Stimulated activated CD8-positive, alpha-beta memory T cell treated with anti-CD3 and anti-CD28 coated beads, Interleukin-15, amount 100 ng/mL, for 48 hours (primary cell): ENCODE measurements around the gene ACTA2.

Experiments
- DNase-seq, 2 donors: peaks; one replicate each; pipeline ENCODE4 v3.0.0-alpha.2; 2020; ENCODE audit warnings: low read depth in 2 of 2

ACTA2 gene

DNA sequence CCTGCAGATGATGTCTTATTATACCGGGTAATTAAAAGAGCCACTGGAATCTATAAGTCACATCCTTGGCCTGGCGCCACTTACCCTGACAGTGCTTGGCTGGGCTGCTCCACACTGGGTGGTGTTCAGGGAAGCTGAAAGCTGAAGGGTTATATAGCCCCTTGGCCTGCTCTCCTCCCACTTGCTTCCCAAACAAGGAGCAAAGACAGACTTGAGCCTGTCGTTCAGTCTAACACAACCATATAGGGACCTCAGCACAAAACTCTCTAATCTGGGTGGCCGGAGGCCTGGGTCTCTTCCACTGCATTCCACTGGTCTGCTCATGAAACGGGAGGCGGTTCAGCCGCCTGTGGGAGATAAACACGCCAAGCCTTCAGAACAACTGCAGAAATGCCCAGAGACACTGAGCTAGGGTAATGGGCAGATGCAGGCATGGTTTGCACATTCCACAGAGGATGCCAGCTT, at the start of gene ACTA2:
TSS of gene ACTA2 (minus strand) at position 127 of the 465 bp plus-strand sequence. CDS start 3,843 bp downstream, outside the sequence.
- DNase-seq, result no peak

DNA sequence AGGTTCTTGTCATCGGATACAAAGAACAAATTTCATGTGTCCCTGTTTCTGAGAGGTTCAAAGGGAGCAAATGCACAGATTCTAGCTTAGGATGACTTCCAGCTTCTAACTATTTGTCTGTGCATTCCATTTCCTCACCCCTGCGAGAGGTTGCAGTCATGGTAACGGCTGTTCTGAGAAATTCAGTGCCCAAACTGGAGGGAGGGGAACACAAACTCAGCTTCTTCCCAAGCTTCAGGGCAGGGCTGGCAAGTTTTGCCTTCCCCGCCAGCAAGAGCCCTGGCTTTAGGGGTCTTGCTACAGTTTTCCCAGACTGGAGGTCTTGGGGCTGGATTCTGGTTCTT, 49.1 kb upstream of the ACTA2 start:
- DNase-seq, result no peak

DNA sequence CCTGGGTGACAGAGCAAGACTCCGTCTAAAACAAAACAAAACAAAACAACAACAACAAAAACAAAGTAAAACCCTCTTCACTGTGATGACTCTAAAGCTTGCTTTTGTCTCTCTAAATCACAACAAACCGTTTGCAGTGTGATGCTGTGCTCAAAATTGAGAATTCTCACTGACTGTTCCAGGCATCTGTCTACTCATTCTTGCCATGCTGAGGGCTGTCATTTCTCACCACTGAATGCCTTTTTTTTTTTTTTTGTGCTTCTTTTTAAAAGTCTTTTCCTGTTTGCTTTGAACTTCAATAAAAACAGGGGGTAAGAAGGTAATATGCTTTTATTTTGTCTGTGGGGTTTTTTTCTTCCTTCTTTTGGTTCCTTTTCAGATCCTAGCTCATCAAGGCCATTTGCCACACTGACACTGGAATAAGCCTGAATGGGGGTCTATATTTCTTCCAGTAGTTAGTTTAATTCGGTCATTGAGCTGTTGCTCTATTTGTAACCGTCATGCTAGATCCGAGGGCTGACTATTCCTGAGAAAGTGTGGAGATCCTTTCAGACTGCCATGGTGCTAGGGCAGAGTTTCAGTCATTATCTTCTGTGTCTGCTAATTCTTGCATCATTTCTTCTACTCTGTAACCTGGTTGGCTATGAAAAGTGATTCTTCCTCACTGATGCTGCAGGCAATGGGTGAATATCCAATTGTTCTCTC, 48.6 kb upstream of the ACTA2 start:
- DNase-seq, result no peak

DNA sequence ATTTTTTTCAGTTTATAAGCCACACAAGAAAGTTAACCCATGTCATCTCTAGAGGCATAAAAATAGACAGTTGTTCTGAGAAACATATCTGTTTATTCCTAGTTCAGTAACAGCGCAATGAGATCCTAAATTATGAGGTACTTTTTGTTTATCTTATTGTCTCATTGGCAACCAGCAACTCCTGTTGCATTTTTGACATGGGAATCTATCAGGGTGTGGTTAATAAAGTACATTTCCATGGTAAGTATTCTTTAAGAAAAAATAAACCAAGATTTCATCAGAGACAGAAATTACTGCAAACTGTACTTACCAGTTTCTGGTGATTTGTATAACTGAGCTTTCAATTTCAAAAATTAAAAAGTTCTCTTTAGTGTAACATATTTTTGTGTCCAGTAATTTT, 47.1 kb upstream of the ACTA2 start:
- DNase-seq, result no peak

DNA sequence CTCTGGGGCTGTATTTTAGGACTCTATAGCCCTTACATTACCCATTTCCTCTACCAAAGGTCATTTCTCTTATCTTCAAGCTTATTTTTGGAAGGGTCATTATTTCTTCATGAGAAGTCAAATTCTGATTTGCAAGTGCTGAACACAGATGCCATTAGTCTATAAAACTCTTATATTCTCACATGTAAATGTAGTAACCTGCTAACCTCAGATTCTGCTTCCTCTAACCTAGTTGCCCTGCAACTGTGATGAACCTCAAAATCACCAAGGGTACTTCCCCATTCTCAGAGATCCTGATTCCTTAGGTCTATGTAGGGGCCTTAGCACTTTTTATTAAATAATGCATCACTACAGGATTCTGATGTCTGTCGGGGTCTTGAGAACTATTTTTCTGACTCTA, 44.4 kb upstream of the ACTA2 start:
- no peak for DNase-seq

DNA sequence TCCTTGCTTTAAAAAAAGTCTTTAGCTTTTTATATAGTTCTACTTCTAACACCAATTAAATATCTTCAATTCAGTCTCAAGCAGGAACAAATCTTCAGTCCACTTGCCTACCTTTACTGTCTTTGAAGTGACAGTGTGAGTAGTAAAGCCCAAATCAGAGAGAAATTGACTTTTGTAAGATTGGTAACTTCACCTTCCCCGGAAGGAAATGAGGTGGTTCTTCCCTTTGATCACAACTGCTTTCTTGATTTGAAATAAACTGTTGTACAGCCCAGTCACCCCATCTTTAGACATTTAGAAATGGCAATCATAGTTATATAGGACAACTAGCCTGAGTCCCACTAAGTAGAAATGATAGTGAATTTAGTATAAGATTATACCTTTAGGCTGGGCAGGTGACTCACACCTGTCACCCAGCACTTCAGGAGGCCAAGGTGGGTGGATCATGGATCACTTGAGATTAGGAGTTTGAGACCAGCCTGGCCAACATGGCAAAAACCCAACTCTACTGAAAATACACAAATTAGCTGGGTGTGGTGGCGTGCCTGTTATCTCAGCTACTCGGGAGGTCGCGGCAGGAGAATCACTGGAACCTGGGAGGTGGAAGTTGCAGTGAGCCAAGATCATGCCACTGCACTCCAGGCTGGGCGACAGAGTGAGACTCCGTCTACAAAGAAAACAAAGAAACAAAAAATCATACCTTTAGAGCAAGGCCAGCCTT, 42.7 kb upstream of the ACTA2 start:
- no peak for DNase-seq

DNA sequence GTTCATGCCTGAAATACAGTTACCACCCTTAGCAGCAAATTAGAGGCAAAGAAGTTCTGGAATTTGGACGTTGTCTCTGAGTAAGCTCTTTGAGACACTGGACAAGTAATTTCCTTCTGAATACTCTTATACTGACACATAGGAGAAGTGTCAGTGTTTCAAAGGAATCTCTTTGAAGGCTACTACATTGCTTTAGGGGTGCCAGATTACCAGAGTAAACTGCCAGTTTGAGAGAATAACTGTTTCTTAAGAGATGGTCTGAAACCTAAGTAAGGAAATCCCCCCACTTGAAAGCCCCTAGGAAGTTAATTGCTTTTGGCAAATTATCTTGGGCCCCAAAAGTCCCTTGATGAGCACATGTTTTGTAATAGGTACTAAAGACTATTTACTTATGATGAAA, 41.4 kb upstream of the ACTA2 start:
- DNase-seq, result no peak

DNA sequence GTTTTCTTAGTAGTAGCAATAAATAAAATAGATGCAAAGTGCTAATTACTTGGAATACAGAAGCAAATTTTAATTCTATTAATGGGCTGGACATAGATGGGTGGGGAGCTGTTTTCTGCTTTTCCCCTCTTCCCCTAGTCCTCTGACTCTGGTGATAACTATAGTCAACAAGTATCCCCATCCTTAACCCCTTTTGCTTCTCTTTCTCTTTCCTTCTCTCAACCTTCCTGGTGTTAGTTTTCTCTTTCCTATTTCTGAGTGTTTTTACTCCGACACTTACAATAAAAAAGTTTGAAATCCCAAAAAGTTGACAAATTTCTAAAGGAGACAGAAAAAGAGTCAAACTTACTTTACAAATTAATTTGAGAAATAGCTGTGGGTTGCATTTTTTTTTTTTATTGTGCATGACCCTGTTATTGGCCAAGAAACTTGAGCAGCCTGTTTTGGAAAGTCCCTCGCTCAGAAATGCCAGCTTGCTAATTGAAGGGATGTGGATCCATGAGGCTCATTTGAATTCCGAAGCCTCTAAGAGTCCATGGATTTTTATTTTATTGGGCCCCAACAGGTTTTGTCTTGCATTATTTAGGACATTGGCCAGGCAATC, 40.5 kb upstream of the ACTA2 start:
- no peak for DNase-seq

DNA sequence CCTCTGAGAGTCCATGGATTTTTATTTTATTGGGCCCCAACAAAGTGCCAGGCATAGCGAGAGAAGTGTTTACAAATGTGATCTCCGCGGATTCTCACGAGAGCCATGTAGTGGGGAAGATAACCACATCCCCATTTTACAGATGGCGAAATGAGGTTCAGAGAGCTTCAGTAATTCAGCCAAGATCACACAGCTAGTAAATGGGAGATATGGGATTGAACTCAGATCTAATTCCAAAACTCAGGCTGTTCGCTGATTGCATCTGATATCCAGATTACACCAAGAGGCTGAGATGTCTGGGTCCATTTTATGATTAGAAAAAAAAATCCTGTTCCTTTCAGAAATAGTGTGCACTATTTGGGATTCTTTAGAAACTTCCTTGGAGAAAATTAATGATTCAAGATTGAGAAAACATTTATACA, 39.3 kb upstream of the ACTA2 start:
- DNase-seq, result no peak

DNA sequence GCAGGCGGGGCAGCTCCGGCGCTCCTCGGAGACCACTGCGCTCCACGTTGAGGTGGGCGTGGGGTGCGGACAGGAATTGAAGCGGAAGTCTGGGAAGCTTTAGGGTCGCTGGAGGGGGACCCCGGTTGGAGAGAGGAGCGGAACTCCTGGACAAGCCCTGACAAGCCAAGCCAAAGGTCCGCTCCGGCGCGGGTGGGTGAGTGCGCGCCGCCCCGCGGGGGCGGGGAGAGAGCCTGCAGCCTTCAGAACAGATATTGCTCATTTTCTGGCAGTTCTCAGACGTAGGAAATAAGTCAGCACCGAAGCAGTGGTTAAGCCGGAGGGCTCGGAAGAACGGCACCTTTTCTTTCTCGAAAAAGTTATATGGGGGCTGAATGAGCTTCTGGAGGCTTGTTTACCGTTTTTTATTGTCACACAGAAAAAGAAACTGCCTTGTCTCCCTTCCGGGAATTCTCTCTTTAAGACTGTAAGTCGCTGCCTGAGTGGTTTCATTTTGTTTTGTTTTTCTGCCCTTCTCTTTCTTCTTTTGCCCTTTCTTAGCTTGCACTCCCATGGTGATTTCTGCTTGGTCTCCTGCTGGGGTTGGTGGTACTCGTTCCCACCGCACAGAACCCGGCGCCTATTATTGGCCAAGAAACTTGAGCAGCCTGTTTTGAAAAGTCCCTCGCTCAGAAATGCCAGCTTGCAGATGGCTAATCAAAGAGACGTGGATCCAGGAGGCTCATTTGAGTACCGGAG, 38.8 kb upstream of the ACTA2 start:
- DNase-seq, result peak; percentile 61 to 69

DNA sequence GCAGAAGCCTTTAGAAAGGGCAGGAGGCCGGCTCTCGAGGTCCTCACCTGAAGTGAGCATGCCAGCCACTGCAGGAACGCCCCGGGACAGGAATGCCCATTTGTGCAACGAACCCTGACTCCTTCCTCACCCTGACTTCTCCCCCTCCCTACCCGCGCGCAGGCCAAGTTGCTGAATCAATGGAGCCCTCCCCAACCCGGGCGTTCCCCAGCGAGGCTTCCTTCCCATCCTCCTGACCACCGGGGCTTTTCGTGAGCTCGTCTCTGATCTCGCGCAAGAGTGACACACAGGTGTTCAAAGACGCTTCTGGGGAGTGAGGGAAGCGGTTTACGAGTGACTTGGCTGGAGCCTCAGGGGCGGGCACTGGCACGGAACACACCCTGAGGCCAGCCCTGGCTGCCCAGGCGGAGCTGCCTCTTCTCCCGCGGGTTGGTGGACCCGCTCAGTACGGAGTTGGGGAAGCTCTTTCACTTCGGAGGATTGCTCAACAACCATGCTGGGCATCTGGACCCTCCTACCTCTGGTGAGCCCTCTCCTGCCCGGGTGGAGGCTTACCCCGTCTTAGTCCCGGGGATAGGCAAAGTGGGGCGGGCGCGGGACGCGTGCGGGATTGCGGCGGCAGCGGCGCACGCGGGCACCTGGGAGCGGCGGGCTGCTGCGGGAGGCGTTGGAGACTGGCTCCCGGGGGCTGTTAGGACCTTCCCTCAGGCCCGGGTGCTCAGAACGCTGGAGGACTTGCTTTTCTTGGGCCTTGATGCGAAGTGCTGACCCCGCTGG, 38.0 kb upstream of the ACTA2 start, which contains the start of gene FAS:
TSS of gene FAS (plus strand) at position 415 of the 777 bp plus-strand sequence. CDS start at position 494, 79 bp downstream.
- peak; percentile 71 to 73 for DNase-seq

DNA sequence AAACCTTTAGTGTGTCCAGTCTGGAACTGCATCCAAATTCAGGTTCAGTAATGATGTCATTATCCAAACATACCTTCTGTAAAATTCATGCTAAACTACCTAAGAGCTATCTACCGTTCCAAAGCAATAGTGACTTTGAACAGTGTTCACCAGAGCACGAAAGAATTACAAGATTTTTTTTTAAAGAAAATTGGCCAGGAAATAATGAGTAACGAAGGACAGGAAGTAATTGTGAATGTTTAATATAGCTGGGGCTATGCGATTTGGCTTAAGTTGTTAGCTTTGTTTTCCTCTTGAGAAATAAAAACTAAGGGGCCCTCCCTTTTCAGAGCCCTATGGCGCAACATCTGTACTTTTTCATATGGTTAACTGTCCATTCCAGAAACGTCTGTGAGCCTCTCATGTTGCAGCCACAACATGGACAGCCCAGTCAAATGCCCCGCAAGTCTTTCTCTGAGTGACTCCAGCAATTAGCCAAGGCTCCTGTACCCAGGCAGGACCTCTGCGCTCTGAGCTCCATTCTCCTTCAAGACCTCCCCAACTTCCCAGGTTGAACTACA, 37.3 kb upstream of the ACTA2 start:
- DNase-seq, result no peak

DNA sequence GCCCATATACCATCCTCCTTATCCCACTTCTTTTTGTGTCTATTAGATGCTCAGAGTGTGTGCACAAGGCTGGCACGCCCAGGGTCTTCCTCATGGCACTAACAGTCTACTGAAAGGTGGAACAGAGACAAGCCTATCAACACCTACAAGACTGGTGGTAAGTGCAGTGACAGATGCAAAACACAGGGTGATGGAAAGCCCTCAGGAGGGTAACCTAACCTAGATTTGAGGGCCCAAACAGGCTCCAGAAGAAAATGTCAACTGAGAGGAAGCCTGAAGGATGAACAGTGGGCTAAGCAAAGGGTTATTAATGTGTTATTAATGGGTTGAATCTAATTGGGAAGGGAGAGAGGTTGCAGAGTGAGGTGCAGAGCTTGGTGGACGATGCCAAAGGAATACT, 36.9 kb upstream of the ACTA2 start:
- DNase-seq, result no peak

DNA sequence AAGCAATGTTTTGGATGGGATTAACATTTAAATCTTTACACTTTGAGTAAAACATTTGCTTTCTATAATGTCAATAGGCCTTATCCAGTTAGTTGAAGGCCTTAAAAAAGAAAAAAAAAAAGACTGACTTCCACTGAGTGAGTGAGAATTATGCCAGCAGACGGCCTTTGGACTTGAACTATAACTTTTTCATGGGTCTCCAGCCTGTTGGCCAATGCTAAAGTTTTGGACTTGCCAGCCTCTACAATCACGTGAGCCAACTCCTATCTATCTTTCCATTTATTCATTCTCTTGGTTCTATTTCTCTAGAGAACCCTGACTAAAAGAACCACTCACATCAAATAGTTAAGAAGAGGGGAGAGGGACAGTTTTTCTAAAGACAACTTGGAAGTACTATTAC, 35.3 kb upstream of the ACTA2 start:
- DNase-seq, result no peak

DNA sequence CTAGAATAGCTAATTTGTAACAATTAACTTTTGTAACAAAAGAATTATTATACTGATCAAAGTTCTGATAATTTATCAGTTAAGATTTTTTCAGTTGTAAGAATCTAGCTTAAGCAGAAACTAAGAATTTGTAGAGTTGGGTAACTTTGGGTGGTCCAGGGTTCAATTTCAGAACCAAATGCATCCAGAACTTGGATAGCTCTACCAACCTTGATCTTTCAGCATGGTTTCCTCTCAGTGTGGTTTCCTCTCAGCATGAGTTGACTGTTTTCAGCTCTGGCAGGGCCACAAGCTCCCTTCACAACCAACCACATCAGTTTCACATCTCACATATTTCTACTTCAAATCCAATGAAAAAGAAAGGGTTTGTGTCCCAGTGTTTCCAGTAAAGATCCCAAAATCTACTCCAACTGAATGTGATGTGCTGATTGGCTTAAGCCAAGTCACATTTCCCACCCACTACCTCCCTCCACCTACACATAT, 34.7 kb upstream of the ACTA2 start:
- DNase-seq, result no peak

DNA sequence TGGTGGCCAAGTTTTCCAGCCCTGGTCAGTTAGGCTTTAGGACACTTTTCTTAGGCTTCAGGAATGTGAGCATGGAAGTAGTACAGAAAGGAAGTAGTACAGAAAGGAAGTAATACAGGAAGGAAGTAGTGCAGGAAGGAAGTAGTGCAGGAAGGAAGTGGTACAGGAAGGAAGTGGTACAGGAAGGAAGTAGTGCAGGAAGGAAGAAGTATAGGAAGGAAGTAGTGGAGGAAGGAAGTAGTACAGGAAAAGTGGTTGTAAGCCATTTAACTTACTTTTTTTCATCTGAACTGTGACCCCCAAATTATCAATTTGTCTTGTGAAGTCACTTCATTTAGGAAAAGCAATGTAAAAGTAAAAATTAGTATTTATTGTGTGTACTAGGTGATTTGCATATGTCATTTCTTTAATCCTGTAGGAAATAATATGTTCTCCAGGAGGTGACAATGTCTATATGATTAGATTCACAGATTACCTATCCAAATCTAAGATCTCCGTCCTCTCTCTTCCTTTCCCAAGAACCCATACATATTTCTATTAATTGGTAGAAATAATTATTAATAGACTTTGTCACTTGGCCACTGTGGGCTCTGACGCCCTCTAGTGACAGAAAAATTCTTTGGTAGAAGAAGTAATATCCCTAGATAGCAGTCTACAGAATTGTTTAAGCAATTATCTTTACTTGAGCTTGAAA, 34.1 kb upstream of the ACTA2 start:
- DNase-seq, result no peak

DNA sequence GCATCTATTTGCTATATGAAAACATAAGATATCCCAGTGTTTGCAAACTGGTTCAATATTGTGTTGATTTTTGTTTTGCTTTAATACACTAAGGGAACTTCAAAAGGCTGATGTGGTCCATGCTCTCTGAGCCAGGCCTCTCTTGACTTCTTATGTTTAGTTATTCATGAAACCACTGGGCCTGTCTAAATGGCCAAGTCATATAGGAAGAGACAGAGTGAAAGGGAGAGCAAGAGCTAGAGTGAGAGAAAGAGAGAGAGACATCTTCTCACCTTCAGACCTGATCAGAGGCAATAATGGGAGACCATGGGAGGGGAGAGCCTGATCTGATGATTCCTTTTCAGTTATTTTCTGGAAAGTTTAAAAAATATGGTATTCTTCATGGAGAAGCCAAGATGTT, 32.0 kb upstream of the ACTA2 start:
- no peak for DNase-seq

DNA sequence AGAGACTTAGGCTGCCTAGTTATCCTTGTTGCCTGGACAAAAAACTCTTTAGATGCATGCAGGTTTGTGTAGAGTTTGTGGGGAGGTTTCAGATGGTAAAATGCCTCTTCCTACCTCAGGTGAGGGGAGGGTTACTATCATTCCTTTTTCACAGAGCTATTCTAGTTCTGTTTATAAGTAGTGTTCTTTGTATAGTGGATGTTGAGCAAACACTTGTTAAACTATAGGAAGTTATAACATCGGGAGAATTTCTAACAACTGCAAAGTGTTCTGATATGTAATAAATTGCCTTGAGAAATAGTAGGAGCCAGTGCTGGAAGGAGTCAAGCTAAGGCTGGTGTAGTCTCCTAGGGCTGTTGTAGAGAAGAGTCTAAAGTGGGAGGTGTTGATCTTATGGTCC, 31.4 kb upstream of the ACTA2 start:
- DNase-seq, result no peak

DNA sequence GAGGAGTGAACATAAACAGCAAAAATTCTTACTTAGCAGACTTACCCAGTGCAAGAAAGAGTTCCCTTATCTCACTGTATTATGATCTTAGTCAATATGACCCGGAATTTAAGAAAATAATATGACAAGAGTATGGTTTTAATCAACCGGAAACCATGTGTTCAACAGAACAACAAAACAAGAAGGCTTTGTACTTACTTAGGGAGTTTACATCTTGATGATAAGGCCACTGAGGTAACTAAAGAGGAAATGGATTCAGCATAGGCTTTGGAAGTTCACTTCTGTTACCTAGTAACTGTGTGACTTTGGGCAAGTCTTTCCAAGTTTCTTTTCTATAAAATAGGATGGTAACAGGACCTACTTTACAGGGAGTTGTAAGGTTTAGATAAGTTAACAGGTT, 30.6 kb upstream of the ACTA2 start:
- no peak for DNase-seq

DNA sequence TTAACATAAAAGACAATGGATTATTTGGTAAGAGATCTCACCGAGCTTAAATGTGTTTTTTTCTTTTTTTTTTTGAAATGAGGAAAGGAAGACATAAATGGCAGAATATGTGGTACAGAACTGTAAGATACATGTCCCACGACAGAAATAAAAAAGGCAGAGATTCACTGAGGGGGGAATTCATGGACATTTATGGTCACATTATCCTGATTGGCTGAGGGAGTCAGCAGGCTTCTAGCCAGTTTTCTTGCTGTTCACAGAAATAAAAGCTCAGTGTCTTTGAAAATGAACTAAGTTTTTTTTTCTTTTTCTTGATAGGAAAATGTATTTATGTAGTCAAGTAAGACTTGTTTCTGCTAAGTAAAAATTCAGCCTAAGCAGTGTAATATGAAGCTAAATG, 29.8 kb upstream of the ACTA2 start:
- DNase-seq, result no peak
